Activated CD8-positive, alpha-beta memory T cell treated with anti-CD3 and anti-CD28 coated beads, Interleukin-2, amount 50 U/mL, for 4 hours (primary cell): ENCODE results near the gene TBC1D17.

Source experiments
- DNase-seq: peaks from one replicate; pipeline ENCODE4 v3.0.0-alpha.2; 2020

The TBC1D17 gene

GRCh38 chr19:49895566-49896297, 18.2 kb downstream of the TBC1D17 start:
- DNase-seq, result peak; percentile 19

DNA sequence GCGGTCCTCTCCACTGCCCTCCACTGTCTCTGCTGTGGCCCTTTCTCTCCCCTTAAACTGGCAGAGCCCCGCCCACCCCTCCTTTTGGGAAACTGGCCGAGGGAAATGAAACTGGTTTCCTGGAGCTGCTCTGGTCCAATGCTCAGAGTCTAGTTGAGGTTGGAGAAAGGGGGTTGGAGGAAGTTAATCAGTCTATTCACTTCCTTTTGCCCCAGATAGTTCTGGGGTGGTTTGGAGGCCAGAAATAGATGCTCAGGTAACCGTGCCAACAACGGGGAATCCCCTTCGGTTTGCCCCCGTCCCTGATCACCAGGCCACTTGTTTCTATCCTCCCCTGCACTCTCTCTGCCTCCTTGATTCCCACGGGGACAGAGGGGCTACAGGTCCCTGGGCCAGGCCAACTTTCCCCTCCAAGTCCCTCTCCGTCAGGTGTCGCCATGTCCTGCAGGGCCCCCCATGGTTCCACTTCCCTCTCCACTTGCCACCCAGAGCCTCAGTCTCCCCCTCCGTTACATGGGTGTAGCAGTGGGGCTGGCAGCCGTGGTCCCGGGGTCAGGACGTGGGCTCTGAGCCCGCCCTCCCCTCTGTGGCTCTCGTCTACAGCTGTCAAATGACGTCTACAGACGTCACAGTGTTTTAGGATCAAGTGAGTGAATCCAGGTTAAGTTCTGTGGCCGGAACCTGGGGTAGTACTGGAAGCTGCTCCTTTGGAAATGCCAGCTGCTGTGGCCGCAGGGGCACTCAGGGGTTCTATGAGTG, 19.5 kb downstream of the TBC1D17 start, which contains the start of gene IL4I1:
Gene IL4I1 (minus strand): TSS at position 25 of the 759 bp plus-strand sequence. CDS start 727 bp downstream, outside the sequence.
- peak; percentile 58 for DNase-seq

- DNase-seq, result no peak
Observed at GRCh38 chr19:49904136-49904535, 26.6 kb downstream of the TBC1D17 start.

- DNase-seq, result no peak
Observed at GRCh38 chr19:49906879-49907564, 29.5 kb downstream of the TBC1D17 start.

GRCh38 chr19:49907745-49908446, 30.4 kb downstream of the TBC1D17 start:
- DNase-seq, result no peak

GRCh38 chr19:49908480-49909420, 31.2 kb downstream of the TBC1D17 start:
- DNase-seq, result no peak

DNA sequence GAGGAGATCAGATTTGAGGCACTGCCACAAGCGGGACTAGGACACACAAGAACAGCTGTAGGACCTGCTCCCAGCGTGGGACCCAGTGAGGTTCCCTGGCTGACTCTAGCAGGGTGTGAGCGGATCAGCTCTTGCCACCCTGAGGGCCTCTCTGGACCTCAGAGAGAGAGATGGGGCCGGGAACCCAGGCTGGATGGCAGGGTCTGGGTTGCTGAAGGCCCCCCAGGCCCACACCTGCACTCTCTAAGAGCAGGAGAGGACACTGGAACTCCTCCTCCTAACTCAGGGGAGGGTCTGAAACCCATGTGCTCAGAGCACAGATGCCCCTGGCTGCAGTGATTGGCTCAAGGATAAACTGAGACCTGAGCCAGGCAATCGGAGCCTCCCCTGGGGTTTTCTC, 32.7 kb downstream of the TBC1D17 start:
- no peak for DNase-seq

GRCh38 chr19:49911381-49912145, 34.1 kb downstream of the TBC1D17 start:
- no peak for DNase-seq

DNA sequence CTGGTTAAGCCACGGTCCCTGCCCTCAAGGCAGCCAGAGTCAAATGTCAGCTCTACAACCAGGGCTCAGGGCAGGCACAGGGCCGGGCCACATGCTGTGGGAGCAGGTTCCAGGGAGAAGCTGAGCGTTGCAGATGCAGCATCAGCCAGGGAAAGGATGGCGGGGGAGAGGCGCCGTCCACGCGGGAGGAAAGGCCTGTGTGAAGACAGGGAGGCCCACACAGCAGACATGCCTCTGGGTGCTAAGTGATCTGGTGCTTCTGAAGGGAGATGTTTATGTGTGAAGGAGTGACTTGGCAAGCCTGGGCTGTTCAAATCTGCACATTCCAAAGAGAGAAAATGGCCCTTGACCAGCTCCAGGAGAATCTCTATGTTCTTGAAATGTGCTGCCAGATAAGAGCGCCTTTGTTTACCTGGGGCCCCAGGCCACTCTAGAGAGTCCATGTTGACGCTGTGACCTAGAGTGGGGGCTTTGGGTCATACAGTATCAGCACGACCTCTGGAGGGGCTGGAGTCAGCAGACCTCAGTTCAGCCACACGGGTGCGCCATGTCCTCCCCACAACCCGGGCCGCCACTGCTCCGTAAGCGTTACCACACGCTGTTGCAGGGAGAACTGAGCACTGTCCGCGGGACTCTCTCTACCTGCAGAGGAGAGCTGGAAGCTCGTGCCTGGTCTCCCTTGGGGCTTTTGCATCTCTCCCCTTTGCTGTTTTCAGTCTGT, 35.6 kb downstream of the TBC1D17 start:
- DNase-seq, result no peak

DNA sequence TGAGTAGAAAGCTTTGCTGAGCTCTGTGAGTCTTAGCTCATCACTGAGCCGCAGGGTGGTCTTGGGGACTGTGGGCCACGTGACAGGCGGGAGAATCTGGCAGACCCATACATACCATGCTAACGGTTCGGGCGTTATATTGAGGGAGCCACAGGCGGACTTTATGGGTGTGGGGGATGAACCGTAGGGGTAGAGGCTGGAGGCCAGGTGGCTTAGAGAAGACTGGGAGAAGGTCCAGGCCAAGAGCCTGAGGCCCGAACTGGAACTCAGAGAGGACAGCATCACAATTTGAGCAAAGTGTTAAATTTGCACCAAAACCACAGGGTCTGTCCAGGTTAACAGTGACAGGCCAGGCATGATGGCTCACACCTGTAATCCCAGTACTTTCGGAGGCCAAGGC, 36.2 kb downstream of the TBC1D17 start:
- no peak for DNase-seq

- DNase-seq, result no peak
Observed at GRCh38 chr19:49915271-49915670, 37.8 kb downstream of the TBC1D17 start.

DNA sequence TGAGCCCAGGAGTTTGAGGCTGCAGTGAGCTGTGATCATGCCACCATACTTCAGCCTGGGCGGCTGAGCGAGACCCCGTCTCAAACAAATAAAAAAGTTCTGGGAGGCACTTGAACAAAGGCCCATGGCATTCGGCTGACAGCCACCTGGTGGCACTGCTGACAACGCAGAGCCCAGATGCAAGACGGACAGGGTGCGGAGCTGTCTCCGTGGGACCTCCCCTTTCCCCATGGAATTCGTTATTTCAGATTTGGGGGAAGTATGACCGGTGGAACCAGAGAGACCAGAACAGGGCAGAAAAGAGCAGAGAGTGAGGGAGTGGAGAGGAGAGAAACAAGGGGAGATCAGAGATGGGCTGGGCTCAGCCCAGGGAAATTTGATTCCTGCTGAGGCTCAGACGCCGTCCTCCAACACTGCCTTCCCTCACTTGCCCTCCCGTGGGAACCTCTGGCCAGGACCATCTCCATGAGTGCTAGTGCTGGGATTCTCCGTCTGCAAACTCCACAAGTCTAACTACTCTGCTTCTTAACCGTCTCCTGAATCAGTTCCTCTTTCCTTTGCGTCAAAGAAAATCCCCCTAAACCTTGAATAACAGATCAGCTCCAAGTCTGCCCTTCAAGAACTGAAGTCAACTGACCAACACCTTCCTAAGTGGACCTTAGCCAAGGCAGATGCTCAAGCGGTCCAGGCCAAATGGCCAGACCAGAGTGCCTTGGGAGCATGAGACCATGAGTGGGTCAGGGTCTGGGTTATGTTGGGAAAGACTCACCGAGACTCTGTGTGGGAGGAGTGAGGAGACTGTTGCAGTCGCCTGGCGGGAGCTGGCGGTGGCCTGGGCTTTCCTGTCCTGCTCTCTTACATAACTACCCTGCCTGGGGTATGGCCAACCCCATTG, 39.6 kb downstream of the TBC1D17 start:
- no peak for DNase-seq

GRCh38 chr19:49918089-49918488, 40.6 kb downstream of the TBC1D17 start:
- DNase-seq, result no peak

- no peak for DNase-seq
Observed at GRCh38 chr19:49920624-49921363, 43.3 kb downstream of the TBC1D17 start.

DNA sequence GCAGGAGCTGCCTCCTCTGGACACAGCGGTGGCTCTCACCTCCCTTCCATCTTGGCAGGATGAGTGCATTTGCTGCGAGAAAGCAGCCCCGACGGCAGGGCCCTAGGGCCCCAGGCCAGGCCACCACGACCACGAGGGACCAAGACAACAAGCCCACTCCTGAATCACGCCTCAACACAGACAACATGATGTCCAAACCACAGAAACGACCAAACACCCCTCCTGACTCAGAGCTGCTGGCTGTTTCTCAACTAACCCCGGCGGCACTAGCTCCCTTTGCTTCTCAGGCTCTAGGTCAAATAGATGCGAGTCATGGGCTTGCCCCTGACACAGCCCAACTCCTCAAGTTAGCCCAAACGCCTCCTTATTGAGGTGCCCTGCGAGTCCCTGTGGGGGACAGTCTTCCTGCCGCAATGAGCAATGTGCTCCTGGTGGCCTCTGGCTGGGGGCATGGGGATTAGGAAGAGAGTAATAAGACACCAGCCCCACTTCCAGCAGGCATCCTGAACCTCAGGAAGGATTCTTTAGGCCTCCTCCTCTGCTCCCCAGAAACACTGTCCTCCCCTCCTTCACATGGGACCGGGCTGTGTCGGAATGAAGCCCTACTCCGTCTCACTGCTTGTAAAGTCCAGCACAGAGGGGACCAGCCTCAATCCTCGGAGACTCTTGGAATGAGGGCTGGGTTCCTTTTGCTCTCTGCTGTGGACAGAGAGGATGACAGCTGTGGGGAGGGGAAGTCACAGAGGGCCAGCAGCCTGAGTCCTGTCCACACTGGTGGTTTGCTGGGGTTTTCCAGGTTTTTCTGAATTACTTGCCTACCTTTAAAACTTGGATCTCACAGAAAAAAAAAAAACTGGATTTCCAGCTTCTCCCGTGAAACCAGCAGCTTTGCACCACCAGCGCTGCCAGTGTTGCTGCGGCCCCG, 44.6 kb downstream of the TBC1D17 start:
- DNase-seq, result no peak

- DNase-seq, result no peak
Observed at GRCh38 chr19:49923055-49924003, 45.8 kb downstream of the TBC1D17 start.
